IPS-11a (cell line): ENCODE results near the gene IL17RE.
"Not testable (repeated sequence)": the region's sequence is repeated elsewhere in the genome, so short reads cannot be mapped to it uniquely, and the experiment has no call there.

Source experiments
- H3K4me3 ChIP-seq: one replicate; pipeline ENCODE4 v1.5.1; 2013; ENCODE audit warnings: low read depth, low read length, control low read depth

IL17RE gene

GRCh38 chr3:9932843-9933560 is 30.4 kb downstream of the IL17RE start:
- H3K4me3 ChIP-seq = peak overlapping the region; percentile 53

- H3K4me3 ChIP-seq = peak within 1 kb of the TSS; percentile 81
Measured at GRCh38 chr3:9933561-9934234, 31.1 kb downstream of the IL17RE start, which contains the start of gene CRELD1. CRELD1 (plus strand) TSS chr3:9933834; CDS start chr3:9934439, 605 bp downstream.

GRCh38 chr3:9934235-9934621 is 31.6 kb downstream of the IL17RE start:
- peak overlapping the region; percentile 81 for H3K4me3 ChIP-seq

GRCh38 chr3:9934993-9935392 is 32.3 kb downstream of the IL17RE start:
- H3K4me3 ChIP-seq = no peak overlapping the region

- no peak overlapping the region for H3K4me3 ChIP-seq
Measured at GRCh38 chr3:9935966-9936510, 33.4 kb downstream of the IL17RE start.

- H3K4me3 ChIP-seq = no peak overlapping the region
Measured at GRCh38 chr3:9937486-9938238, 35.0 kb downstream of the IL17RE start.

- no peak overlapping the region for H3K4me3 ChIP-seq
Measured at GRCh38 chr3:9938966-9939365, 36.3 kb downstream of the IL17RE start.

GRCh38 chr3:9939906-9940305 is 37.3 kb downstream of the IL17RE start:
- not testable (repeated sequence) for H3K4me3 ChIP-seq

- no peak overlapping the region for H3K4me3 ChIP-seq
Measured at GRCh38 chr3:9940746-9941145, 38.1 kb downstream of the IL17RE start.

GRCh38 chr3:9942164-9942563 is 39.5 kb downstream of the IL17RE start:
- H3K4me3 ChIP-seq = no peak overlapping the region

- no peak overlapping the region for H3K4me3 ChIP-seq
Measured at GRCh38 chr3:9942934-9943690, 40.5 kb downstream of the IL17RE start.

- H3K4me3 ChIP-seq = no peak overlapping the region
Measured at GRCh38 chr3:9944271-9944670, 41.6 kb downstream of the IL17RE start.

- H3K4me3 ChIP-seq = no peak overlapping the region
Measured at GRCh38 chr3:9945358-9945757, 42.7 kb downstream of the IL17RE start.

GRCh38 chr3:9946112-9947024 is 43.7 kb downstream of the IL17RE start:
- peak overlapping the region; percentile 56 for H3K4me3 ChIP-seq

GRCh38 chr3:9947025-9947995 is 44.7 kb downstream of the IL17RE start:
- peak overlapping the region; percentile 56 for H3K4me3 ChIP-seq

- no peak overlapping the region for H3K4me3 ChIP-seq
Measured at GRCh38 chr3:9948586-9948985, 45.9 kb downstream of the IL17RE start.

- H3K4me3 ChIP-seq = no peak overlapping the region
Measured at GRCh38 chr3:9949115-9949514, 46.5 kb downstream of the IL17RE start.

- no peak overlapping the region for H3K4me3 ChIP-seq
Measured at GRCh38 chr3:9949626-9950025, 47.0 kb downstream of the IL17RE start.

GRCh38 chr3:9951126-9951525 is 48.5 kb downstream of the IL17RE start:
- H3K4me3 ChIP-seq = peak overlapping the region; percentile 76
